ENCODE results near the gene CTDSPL.

The CTDSPL gene

GRCh38 chr3:37853691-37854413 lies 7.8 kb upstream of the CTDSPL start:
- DNase-seq (ENCODE audit: low read depth in 2 of 2), result no peak

- DNase-seq (ENCODE audit: low read depth in 2 of 2), result peak; percentile 54 to 55
Observed at GRCh38 chr3:37855363-37855970, 6.2 kb upstream of the CTDSPL start.

- DNase-seq (ENCODE audit: low read depth in 2 of 2), result no peak
Observed at GRCh38 chr3:37856381-37856780, 5.3 kb upstream of the CTDSPL start.

- no peak for DNase-seq (ENCODE audit: low read depth in 2 of 2)
Observed at GRCh38 chr3:37858742-37859141, 2.9 kb upstream of the CTDSPL start.

GRCh38 chr3:37859354-37859753 lies 2.3 kb upstream of the CTDSPL start:
- DNase-seq (ENCODE audit: low read depth in 2 of 2), result no peak

GRCh38 chr3:37859908-37860199 lies 1.8 kb upstream of the CTDSPL start:
- no peak for DNase-seq (ENCODE audit: low read depth in 2 of 2)

GRCh38 chr3:37862219-37862902 lies 681 bp downstream of the CTDSPL start:
- peak in 1 of 2 donors; percentile 43 for DNase-seq (ENCODE audit: low read depth in 2 of 2)

GRCh38 chr3:37862903-37863815 lies 1.5 kb downstream of the CTDSPL start:
- DNase-seq (ENCODE audit: low read depth in 2 of 2), result no peak

- no peak for DNase-seq (ENCODE audit: low read depth in 2 of 2)
Observed at GRCh38 chr3:37863949-37864822, 2.5 kb downstream of the CTDSPL start.

GRCh38 chr3:37864904-37865303 lies 3.2 kb downstream of the CTDSPL start:
- no peak for DNase-seq (ENCODE audit: low read depth in 2 of 2)

- no peak for DNase-seq (ENCODE audit: low read depth in 2 of 2)
Observed at GRCh38 chr3:37867144-37867543, 5.5 kb downstream of the CTDSPL start.

- no peak for DNase-seq (ENCODE audit: low read depth in 2 of 2)
Observed at GRCh38 chr3:37871858-37872257, 10.2 kb downstream of the CTDSPL start.

GRCh38 chr3:37872413-37873160 lies 10.9 kb downstream of the CTDSPL start:
- no peak for DNase-seq (ENCODE audit: low read depth in 2 of 2)

- DNase-seq (ENCODE audit: low read depth in 2 of 2), result no peak
Observed at GRCh38 chr3:37876279-37876678, 14.6 kb downstream of the CTDSPL start.

- no peak for DNase-seq (ENCODE audit: low read depth in 2 of 2)
Observed at GRCh38 chr3:37882711-37883110, 21.0 kb downstream of the CTDSPL start.

GRCh38 chr3:37885814-37886213 lies 24.1 kb downstream of the CTDSPL start:
- DNase-seq (ENCODE audit: low read depth in 2 of 2), result no peak

- DNase-seq (ENCODE audit: low read depth in 2 of 2), result no peak
Observed at GRCh38 chr3:37886395-37886794, 24.7 kb downstream of the CTDSPL start.

- no peak for DNase-seq (ENCODE audit: low read depth in 2 of 2)
Observed at GRCh38 chr3:37887062-37887461, 25.4 kb downstream of the CTDSPL start.

GRCh38 chr3:37887824-37888223 lies 26.1 kb downstream of the CTDSPL start:
- no peak for DNase-seq (ENCODE audit: low read depth in 2 of 2)

- DNase-seq (ENCODE audit: low read depth in 2 of 2), result no peak
Observed at GRCh38 chr3:37888421-37888820, 26.7 kb downstream of the CTDSPL start.
